ENCODE results near the gene FAM184A.
"Not testable (repeated sequence)": the region's sequence is repeated elsewhere in the genome, so short reads cannot be mapped to it uniquely, and the experiment has no call there.

Gene FAM184A

DNA sequence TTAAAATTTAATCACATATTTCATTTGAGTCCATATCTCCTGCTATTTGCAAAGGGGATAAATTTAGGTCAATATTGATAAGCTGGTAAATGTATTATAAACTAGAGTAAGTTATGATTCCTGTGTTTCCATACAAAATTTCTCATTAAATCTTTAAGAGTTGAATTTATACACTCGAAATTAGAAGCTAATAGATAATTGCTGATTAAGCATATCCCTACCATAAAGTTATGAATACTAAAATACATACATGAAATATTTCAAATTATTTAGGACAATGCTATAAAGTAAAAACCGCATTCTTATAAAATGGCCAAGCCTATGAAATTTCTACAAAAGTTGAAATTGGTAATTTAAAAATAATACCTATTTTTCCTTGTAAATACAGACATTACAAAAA is 71.5 kb downstream of the FAM184A start:
- no peak for DNase-seq

DNA sequence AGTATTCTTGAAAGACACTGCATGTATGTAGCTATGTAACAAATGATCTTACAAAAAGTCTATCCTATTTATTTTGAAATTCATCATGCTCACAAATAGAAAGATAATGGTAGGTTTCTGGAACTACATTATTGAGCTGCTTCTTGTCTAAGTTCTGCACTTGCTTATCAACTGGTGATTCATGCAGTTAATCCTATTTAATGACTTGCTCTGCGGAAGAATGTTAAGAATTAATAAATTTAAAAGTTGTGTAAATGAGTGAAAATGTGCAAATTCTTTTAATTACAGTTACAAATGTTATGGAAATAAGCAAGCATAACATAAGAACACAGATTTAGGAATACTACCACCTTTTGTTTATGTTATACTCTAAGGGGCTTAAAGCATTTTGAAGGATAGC is 76.4 kb downstream of the FAM184A start:
- no peak for DNase-seq

DNA sequence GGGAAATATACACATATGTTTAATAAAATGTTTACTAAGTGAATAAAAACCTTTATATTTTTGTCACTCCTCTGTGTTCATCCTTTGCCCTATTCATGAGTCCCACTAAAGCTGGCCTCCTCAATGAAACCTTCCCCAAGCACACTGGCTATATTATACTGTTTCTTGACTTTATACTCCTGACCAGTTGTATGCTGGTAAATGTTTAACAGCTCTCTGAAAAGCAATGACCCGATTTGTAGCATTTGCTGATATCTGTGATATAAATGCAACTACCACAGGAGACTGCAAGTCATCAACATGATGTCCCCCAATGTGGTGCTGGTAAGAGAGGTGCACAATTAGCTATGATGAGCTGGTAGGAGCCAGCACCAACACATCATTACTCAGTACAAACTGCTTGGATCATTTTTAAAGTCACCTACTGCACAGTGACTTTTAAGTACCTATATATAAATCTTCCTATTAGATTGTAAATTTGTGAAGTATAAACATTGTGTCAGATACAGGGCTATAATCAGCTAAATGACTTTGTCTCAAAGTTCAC is 78.9 kb downstream of the FAM184A start:
- no peak for DNase-seq

DNA sequence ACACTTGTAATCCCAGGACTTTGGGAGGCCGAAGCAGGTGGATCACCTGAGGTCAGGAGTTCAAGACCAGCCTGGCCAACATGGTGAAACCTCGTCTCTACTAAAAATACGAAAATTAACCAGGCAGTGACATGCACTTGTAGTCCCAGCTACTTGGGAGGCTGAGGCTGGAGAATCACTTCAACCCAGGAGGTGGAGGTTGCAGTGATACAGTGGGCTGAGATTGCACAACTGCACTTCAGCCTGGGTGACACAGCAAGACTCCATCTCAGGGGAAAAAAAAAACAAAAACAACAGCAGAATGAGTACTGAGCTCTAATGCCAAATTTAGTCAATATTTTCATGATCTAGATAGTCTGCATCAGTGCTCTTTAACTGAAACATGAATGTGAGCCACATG is 81.0 kb downstream of the FAM184A start:
- DNase-seq, result not testable (repeated sequence)

DNA sequence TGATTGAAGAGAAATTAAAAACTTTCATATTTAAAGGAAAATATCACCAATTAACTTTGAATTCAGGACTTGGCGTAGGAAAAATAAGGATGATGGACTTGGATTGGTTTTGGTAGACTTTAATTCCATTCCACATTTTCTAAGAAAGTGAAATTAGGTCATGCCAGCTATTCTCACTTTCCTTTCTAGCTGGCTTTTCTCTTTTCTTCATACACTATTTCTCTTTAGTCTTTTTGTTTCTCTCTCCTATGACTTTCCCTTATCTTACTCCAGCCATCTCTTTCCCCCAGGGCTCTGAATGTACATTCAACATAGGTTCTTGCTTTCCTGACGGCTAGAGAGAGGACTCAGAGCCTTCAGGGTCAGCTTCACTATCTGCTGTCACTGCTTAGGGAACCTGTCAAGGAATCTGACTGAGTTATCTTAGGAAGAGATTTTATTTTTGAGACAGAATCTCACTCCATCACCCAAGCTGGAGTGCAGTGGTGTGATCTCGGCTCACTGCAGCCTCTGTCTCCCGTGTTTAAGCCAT is 82.1 kb downstream of the FAM184A start:
- DNase-seq, result no peak

DNA sequence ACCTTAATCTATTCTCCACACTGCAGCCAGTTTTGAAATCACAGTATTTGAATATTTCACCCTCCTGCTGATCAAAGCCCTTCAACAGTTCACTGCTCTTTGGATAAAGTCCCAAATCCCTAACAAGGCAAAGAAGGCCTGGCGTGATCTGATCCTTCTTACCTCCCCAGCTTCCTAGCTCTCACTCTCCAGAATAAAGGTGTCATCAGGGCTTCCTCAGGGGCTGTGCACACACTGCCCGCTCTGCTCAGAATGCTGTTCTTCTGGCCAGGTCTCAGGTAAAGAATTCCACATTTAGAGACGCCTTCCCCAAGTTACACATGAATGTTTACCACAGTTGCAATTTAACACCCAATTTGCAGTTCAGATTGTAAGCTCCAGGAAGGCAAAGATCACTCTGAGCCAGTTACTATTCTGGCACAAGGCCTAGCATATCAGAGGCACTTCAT is 84.6 kb downstream of the FAM184A start:
- DNase-seq, result no peak

DNA sequence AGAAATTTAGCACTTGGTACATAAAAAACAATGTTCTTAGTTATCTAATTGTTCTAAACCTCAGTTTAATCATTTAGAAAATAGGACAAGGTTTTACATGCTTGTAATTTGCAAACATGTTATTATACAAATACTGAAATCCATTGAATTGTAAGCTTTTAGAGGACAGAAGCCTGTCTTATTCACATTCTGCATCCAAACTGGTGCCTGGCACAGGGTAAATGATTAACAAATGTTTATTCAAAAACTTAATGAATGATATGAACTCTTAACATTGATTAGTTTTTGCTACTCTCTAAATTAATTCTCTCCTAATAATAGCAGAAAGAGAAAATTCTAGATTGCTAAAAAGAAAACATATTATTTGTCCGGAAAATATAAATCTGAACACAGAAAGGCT is 85.1 kb downstream of the FAM184A start:
- DNase-seq, result no peak

DNA sequence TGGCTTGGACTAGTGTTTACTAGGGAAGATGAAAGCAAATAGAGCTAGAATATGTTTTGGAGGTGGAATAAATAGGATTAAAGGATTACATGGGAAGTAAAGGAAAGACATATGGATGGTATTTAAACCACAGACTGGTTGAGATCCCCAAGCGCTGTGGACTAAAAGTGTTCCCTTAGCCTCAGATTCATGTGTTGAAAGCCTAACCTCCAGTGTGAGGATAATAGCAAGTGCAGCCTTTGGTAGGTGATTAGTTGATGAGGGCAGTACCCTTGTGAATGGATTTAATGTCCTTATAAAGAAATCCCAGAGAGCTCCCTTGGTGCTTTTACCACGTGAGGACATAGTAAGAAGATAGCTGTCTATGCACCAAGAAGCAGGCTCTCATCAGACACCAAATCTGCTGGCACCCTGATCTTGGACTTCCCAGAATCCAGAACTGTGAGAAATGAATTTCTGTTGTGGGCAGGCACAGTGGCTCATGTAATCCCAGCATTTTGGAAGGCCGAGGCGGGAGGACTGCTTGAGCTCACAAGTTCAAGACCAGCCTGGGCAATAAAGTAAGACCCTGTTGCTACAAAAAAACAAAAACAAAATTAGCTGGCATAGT is 86.2 kb downstream of the FAM184A start:
- DNase-seq, result no peak

DNA sequence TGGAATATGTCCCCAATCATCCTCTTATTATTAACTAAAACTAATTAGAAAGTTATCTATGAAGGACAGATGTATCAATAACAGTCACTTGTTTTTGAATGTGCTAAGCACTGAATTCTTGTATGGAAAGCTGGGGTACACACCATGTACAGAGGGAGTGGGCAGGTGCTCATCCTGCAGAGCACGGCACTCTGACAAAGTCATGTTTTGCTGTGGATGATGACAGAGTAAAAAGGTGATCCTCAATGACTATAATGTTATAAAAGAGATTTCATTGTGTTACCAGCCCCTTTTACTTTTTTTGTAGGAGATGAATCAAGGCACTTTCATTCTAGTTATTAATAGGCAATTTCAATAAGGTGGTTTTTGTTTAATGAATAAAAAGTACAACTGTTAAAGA is 92.2 kb downstream of the FAM184A start:
- DNase-seq, result no peak

DNA sequence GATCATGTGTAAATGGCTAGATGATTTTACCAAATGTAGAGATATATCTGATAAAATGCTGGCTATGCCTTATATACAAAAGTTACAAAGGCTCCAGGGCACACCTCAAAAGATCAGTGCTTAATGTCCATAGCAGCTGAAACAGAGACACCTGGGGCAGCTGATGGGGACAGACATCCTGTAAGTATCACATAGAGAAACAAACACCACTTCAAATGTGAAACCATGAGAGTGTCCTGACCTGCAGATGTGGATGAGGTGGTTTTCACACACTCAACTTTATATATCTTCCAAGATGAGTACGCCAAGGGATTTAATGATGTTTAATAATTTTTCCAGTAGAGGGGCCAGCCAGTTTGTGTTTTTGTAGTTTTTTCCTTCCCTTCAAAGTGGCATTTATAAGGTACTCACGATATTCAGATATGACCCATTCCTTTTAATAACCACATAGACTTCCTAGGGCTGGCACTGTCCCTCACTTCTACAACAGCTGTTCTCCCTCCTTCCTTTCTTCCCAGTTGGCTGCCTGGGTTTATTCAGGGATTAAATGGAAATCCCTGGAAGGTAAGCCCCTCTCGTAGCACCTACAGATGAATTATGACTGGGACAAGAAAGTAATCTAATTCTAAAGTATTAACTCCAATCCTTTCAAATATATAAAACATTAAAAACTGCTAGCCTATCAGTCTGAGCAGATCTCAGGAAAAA is 93.2 kb downstream of the FAM184A start:
- DNase-seq, result no peak

DNA sequence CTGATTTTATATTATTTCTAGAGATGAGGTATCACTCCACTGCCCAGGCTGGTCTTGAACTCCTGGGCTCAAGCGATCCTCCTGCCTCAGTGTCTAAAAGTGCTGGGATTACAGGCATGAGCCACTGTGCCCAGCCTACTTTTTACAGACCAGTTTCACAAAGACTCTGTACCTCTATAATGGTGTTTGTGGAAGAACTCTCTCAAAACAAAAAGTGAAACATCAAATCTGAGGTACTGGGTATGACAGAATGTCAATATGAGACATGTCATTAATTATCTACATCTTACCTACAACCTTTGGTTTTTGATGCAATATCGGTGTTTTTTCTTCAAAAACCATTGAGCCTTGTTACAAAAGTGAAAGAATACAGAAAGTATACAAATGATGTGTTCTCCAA is 94.1 kb downstream of the FAM184A start:
- DNase-seq, result no peak

DNA sequence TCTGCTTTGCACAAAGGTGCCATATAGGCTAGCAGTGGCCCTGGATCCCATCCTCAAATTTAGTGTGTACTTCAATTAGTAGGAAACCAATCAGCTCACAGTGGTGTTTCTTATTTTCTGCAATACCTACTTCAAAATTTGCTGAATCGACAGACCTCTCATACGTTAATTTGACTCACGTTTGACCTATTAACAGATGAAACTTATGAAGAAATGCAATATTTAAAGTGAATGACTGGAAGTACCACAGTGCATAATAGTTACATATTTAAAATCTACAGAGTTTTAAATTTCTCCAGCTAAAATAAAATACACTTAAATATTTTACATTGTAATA is 95.9 kb downstream of the FAM184A start:
- no peak for DNase-seq

DNA sequence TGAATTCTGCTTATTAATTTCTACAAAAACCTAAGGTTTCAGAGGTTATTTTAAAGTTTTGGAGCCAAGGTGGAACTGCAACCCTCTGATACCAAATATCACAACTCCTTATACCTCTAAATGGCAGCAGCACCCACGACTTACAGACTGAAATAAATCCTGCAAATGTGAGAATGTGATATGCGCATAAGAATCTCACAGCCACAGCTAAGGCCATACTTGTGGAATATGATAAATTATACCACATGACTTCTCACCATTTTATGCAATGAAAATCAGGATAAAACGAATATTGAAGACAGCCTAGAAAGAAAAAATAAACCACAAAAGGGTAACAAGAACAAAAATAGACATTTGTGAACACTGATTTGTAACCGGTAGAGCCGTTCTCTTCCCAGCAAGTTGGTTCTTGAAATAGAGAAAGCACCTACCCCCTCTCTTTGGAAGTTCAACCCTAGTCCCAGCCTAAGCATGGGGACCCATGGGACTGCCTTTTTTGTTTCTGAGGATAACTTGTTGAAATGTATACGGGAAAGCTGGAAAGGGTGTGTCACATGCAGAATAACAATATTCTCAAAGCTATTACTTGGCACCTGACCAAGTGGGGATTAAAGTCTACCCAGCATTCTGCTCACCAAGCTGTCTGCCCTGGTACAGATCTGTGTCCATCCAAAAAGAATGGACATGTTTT is 96.4 kb downstream of the FAM184A start:
- no peak for DNase-seq

DNA sequence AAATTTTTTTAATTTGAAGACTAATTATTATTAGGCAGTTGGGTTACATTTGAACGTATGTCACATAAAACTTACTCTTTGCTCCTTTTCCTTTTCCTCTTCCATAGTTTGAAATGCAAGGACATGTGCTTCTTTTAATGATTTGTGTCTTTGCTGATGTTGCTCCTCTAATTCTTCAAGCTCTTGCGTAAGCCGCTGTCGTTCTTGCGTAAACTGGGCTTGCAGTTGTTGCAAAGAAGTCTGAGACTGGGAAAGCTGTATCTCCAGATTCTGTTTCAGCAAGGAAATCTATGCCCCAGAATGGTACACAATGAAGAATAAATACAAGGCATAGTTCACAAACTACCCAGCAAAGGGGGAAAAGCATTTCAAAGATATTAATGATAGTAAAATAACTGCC is 98.4 kb downstream of the FAM184A start:
- DNase-seq, result no peak

DNA sequence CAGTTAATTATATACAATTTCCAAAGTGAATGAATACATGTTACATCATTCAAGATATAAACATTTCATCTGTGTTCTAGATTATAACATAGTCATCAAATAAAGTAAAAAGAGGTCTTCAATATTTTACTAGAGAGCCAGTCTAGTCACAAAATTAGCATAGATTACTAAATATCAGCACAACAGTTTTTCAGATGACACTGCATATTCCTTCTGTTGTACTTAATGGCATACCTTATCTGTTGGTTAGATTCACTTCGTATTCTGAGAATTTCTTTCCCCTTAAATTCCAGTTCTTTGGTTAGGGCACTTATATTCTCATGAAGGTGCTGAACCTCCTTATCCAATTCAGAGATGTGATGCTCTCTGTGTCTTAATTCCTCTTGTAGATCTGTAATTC is 103.7 kb downstream of the FAM184A start:
- DNase-seq, result no peak

DNA sequence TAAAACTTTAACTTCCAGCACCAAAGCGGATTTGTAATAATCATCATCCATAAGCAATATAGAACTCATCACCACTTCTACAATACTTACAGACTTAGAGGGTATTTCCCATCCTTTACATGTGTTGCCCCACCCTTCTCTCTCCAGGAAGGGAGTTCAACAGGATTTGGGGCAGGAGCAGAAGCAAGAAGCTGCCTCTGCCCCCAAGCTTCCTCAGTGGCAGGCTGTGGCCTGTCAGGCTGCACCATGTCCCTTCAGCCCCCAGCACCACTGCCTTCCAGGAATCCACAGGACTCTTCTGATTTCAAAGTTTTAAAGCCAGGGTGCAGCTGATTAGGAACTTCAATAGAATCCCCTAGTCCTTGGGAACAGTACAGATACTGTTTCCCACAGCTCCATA is 106.8 kb downstream of the FAM184A start:
- no peak for DNase-seq

DNA sequence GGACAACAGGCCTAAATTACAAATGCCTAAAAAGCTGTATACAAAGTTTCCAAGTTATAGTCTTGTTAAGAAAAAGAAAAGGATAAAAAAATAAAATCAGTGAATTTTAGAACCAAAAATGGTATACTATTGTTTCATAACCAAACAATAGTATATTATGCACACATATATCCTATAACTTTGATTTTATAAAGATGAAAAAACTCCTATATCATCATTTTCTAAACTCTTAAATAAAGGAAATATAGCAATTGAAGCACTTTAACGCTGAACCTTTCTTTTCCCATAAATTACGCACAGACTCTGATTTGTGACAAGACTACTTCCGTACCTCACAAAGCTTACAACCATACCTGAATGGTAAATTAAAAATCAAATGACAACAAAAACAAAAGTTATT is 107.6 kb downstream of the FAM184A start:
- no peak for DNase-seq

DNA sequence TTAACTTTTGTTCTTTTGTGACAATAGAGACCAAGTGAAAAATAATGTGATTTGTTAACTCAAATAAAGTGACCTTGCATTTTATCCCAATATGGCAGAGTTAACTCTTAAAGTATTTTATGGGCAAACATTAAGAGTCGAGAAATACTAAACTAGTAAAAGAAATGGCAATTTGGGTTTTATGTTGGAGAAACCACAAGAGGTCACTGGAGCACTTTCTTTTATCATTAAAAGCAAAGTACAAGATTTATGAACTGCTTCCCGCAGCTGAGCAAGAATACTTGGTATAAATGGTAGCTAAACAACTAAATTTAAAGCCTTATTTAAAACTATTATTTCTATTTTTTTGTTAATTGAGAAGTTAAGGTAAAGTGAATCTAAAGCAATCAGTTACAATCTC is 110.0 kb downstream of the FAM184A start:
- no peak for DNase-seq

DNA sequence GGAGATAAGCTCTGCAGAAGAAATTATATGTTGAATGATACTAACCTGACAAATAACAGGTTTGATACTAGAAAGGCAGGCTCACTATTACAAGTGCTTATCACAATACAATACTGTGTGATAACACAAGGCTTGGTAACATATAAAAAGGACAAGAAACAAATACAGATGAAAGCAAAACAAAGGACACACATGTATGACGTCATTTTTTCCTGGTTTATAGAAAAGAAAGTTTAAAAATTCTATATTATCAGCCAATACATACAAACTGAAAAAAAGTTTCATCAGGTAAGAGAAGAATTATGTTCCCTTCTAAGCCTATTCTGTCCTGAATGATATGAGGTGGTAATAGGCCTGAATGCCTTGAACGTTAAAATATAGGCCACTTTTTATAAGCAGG is 111.2 kb downstream of the FAM184A start:
- no peak for DNase-seq

DNA sequence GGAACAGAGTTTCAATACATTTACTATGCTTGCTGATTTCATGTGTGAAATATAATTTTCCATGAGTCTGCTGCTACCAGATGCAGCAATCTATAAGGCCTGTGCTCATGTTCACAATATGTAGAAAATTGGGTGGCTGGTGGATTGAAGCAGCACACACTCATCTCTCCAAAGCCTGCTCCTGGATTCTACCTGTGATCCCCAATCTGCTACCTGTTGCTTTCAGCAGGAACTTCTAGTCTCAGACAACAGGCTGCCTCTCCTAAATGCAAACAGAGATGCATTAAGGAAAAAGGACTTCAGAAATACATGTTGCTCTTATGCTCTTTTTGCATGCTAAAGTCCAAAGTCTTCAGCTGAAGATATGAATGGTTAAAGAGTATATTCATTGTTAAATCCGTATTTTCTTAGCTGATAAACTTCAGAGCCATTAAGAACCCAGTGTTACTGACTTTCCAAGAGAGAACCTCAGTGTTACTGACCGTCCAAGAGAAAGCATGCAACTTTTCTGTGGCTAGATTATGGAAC is 112.6 kb downstream of the FAM184A start:
- DNase-seq, result no peak

DNA sequence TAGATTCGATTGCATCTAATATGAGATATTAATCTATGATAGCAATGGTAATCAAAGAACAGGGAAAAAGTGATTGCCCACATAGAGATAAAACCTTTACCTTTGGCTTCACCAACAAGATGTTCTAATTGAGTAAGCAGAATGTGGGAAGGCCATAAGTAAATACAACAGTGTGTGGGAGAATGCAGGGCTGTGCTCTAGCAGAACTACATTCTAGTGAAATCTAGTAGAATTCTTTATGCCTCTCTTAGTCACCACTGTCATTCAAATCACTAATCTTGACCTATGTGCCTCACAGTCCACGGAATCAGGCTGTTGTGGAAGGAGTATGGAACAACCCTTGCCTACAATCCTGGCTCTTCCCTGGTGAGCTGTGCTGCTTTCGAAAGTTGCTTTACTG is 113.1 kb downstream of the FAM184A start:
- DNase-seq, result no peak

DNA sequence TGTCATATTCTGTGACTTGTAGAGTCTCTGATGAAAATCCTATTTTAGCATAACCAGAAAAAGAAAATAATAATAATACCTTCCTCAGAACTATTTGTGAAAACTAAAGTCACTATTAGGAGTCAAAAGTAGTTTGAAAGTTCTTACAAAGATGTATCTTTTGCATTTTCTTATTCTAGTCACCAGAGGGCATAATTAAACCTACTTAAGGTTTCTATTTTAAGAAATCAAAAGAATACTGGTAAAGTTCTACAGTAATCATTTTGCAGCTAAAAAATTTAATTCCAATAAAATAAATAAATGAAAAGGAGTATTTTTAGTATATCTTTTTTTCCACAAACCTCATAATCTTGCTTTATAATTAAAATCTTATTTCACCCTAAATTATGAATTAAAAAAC is 115.5 kb downstream of the FAM184A start:
- no peak for DNase-seq

DNA sequence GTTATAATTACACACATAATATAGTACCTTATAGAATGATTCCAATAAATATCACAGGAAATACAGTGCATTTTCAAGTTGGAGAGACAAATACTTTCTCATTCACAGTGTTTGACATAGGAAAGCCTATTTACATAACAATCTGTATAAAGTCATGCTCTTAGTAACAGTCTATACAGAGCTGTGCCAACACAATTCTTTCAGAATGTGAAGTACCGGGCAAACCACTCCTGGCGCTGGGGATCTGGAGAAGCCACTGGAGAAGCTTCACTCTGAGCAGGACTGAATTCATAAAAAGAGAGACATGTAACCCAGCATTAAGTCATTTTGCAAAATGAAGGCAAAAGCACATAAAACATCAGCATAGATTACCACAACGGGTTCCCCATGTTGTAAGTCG is 118.6 kb downstream of the FAM184A start:
- no peak for DNase-seq

DNA sequence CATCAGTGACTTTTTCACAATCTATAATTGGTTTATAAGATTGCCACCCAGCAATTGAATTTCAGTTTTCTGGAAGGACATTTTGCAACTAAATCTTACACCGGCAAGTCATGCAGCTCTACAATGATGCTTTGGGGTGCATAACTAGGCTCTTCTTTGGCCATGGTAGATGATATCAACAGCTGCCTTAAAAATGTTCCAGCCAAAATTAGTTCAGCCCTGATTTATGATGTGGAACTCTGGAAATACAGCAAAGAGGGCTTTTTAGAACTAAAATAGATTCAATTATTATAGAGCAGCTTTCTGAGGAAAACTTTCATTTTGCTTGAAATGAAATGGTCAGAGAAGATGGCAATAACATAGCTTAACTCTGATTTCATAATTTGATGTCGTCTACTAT is 125.1 kb downstream of the FAM184A start:
- no peak for DNase-seq
